ENCODE measurements around the gene KPNB1.

- TF ChIP-seq, protein P1, sequence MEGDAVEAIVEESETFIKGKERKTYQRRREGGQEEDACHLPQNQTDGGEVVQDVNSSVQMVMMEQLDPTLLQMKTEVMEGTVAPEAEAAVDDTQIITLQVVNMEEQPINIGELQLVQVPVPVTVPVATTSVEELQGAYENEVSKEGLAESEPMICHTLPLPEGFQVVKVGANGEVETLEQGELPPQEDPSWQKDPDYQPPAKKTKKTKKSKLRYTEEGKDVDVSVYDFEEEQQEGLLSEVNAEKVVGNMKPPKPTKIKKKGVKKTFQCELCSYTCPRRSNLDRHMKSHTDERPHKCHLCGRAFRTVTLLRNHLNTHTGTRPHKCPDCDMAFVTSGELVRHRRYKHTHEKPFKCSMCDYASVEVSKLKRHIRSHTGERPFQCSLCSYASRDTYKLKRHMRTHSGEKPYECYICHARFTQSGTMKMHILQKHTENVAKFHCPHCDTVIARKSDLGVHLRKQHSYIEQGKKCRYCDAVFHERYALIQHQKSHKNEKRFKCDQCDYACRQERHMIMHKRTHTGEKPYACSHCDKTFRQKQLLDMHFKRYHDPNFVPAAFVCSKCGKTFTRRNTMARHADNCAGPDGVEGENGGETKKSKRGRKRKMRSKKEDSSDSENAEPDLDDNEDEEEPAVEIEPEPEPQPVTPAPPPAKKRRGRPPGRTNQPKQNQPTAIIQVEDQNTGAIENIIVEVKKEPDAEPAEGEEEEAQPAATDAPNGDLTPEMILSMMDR (IDR thresholded peaks at IDR 0.05), result no peak
- TF ChIP-seq POLR2A (IDR thresholded peaks at IDR 0.05), result no peak
- TF ChIP-seq POLR2AphosphoS5 (IDR thresholded peaks at IDR 0.05), result no peak
- no peak for TF ChIP-seq EP300 (IDR thresholded peaks at IDR 0.05)
Measured at GRCh38 chr17:47687748-47688147, 38.0 kb downstream of the KPNB1 start.
